AG04450 (cell line): ENCODE data around the gene CTNS. TPM values are rescaled to one million over a fixed set of nuclear protein-coding genes. Genes with fewer than 3 reads are reported as not detected.

Experiments used
- CTCF ChIA-PET: fragments of 300-600, 350-600 bp; formaldehyde crosslinking; extraction: SDS; loops from one replicate; lab custom pipeline; 2022; ENCODE audit warnings: antibody characterized with exemption, inconsistent platforms; lab: Charles Lee
- POLR2A ChIA-PET: fragments of 350-600 bp; formaldehyde crosslinking; extraction: SDS; loops from one replicate; lab custom pipeline; 2021; ENCODE audit warnings: antibody characterized with exemption, inconsistent platforms; lab: Yijun Ruan, JAX
- DNase-seq: peaks from one replicate; pipeline ENCODE4 v3.0.0-alpha.2; 2011; ENCODE audit warnings: low read depth, low spot score
- H3K27ac ChIP-seq: one replicate; pipeline ENCODE4 v1.5.1; 2012; ENCODE audit warnings: low read depth, low read length, control low read depth
- H3K27me3 ChIP-seq: one replicate; pipeline ENCODE4 v1.6.0; 2012; ENCODE audit warnings: low read length; ENCODE audit not compliant: control insufficient read depth, insufficient read depth
- H3K4me3 ChIP-seq: 2 replicates; pipeline ENCODE4 v1.5.1; 2011; ENCODE audit warnings: mild to moderate bottlenecking, low read depth, low read length, control low read depth
- H3K9me3 ChIP-seq: 2 replicates; pipeline ENCODE4 v1.5.1; 2012; ENCODE audit warnings: low read length; ENCODE audit not compliant: control insufficient read depth, insufficient read depth
- polyA plus RNA-seq: library from polyadenylated mRNA; depleted of rRNA; stranded (reverse); fragments of >200 nt; gene quantifications from 2 replicates; pipeline ENCODE4 v1.2.3, GENCODE V29; 2011
- TF ChIP-seq, protein P1 (sequence below): IDR thresholded peaks from 2 replicates; pipeline ENCODE4 v1.5.1; 2011; ENCODE audit warnings: low read depth, low read length, control low read depth, inconsistent platforms

Gene CTNS
- polyA plus RNA-seq, 1 experiment: 4.2 TPM

DNA sequence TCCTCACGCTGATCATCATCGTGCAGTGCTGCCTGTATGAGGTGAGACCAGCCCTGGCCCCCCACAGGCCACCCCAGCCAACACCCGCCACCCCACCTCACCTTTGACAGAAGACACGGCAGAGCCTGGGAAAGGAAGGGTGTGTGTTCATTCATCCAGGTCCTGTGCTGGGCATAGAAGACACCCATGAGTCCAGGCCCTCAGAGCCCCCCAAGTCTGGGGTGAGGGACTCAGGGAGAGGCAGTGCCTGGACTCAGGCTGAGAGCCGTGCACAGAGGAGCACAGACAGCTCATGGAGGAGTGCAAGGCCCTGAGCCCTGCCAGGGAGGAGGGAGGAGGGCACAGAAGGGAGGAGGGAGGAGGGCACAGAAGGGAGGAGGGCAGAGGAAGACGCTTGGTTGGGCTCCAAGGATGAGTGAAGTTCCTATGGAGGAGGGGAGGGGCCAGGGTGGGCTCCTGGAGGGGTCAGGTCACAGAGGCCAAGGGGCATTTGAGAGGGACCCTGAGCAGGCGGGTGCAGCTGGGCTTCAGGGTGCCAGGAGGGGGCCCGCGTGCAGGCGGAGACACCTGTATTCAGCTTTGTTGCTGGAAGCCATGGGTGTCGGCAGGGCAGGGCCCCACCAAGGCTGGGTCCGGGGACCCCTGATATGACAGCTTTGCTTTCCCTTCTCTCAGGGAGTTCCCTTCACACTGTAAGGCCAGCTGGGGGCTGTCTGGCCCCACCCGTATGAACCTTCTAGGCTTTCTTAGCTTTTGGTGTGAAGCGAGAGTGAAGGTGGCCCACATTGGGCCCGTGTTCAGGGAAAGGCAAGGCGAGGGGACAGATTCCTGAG lies 20.4 kb downstream of the CTNS start:
- no peak overlapping the region for H3K4me3 ChIP-seq
- H3K27ac ChIP-seq: no peak overlapping the region
- DNase-seq: no peak
- ChIA-PET POLR2A (interaction anchor here (1.0 kb wide), 1 partner anchor 9 kb away, joined by 3 read pairs; no protein-coding TSS in a partner anchor), CTCF (no interaction called here)
- no peaks in the 10 kb centered on the region for H3K27me3 ChIP-seq
- TF ChIP-seq, protein P1, sequence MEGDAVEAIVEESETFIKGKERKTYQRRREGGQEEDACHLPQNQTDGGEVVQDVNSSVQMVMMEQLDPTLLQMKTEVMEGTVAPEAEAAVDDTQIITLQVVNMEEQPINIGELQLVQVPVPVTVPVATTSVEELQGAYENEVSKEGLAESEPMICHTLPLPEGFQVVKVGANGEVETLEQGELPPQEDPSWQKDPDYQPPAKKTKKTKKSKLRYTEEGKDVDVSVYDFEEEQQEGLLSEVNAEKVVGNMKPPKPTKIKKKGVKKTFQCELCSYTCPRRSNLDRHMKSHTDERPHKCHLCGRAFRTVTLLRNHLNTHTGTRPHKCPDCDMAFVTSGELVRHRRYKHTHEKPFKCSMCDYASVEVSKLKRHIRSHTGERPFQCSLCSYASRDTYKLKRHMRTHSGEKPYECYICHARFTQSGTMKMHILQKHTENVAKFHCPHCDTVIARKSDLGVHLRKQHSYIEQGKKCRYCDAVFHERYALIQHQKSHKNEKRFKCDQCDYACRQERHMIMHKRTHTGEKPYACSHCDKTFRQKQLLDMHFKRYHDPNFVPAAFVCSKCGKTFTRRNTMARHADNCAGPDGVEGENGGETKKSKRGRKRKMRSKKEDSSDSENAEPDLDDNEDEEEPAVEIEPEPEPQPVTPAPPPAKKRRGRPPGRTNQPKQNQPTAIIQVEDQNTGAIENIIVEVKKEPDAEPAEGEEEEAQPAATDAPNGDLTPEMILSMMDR: no peak
- peaks cover 5% of the 10 kb centered on the region; the same call in 1 of the 2 replicates for H3K9me3 ChIP-seq

DNA sequence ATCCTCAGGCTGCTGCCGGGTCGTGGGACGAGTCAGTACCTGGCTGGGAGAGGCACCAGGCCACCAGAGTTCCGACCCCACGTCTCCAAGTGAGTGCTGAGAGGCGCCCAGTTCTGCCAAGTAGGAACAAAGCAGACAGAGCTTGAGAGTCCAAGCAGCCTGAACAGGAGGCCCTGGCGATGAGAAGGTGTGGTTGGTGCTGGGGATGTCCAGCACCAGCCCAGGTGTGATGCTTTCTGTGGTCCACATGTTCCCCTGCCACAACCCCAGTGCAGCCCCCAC lies 21.0 kb downstream of the CTNS start:
- H3K27ac ChIP-seq: no peak overlapping the region
- H3K4me3 ChIP-seq: no peak overlapping the region
- POLR2A ChIA-PET: interaction anchor here (1.0 to 1.3 kb wide), 2 partner anchors 10 kb away, joined by 3 to 7 read pairs; no protein-coding TSS in a partner anchor
- no peaks in the 10 kb centered on the region for H3K27me3 ChIP-seq
- no peak for DNase-seq
- CTCF ChIA-PET: interaction anchor here (1.2 kb wide), 1 partner anchor 10 kb away, joined by 5 read pairs; no protein-coding TSS in a partner anchor
- peaks cover 5% of the 10 kb centered on the region; the same call in 1 of the 2 replicates for H3K9me3 ChIP-seq
- TF ChIP-seq, protein P1: no peak

DNA sequence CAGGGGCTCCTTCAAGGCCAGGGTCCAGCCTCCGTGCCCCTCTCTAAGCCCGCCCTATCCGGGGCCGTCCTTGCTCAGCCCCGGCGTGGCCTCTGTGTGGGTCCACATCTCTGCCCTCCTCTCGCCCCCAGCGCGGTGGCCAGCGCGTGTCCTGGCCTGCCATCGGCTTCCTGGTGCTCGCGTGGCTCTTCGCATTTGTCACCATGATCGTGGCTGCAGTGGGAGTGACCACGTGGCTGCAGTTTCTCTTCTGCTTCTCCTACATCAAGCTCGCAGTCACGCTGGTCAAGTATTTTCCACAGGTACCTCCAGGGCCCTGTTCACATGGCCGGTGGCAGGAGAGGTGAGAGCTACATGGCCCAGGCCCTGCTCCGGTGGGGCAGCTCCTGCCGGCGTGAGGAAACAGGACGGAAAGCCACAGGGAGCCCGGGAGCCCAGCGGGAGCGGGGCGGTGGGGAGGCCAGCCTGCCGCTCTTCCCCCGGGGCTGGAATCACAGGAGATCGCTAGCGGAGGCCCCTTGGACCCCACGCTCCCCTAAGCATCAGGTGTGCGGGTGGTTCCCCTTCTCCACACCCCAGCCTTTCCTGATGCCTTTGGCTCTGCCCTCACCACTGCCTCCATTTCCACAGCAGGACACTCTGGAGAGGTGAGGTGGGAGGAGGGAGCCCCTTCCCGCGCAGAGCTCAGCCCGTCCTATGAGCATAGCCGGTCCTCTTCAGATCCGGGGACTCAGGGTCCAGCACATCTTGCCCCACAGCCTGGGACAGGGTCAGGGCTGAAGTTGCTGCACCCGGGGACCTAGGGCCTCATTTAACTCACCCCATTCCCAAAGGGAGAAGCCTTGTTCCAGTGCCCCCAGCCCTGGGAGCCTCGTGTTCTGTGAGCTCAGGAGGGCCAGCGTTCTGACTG lies 21.6 kb downstream of the CTNS start:
- peaks cover 5% of the 10 kb centered on the region; the same call in 1 of the 2 replicates for H3K9me3 ChIP-seq
- CTCF ChIA-PET: interaction anchor here (1.2 kb wide), 1 partner anchor 10 kb away, joined by 5 read pairs; no protein-coding TSS in a partner anchor
- no peak for DNase-seq
- H3K27ac ChIP-seq: no peak overlapping the region
- POLR2A ChIA-PET: interaction anchor here (0.6 to 1.3 kb wide), 3 partner anchors 9 to 43 kb away, joined by 3 to 7 read pairs (median 3); partner anchors contain the start of genes CTNS and SHPK
- H3K27me3 ChIP-seq: no peaks in the 10 kb centered on the region
- TF ChIP-seq, protein P1: no peak
- no peak overlapping the region for H3K4me3 ChIP-seq

GRCh38 chr17:3658784-3659449 lies 22.4 kb downstream of the CTNS start:
- H3K27me3 ChIP-seq: no peaks in the 10 kb centered on the region
- DNase-seq: no peak
- H3K27ac ChIP-seq: peak overlapping the region; percentile 69
- POLR2A ChIA-PET: interaction anchor here (0.9 to 1.7 kb wide), 5 partner anchors 8 to 23 kb away, joined by 3 to 12 read pairs (median 9); partner anchors contain the start of genes CTNS and SHPK
- H3K4me3 ChIP-seq: no peak overlapping the region
- CTCF ChIA-PET: interaction anchor here (1.2 kb wide), 1 partner anchor 11 kb away, joined by 5 read pairs; no protein-coding TSS in a partner anchor
- H3K9me3 ChIP-seq: peaks cover 5% of the 10 kb centered on the region; the same call in 1 of the 2 replicates
- TF ChIP-seq, protein P1: no peak
